Caco-2 (cell line): ENCODE results near the gene GNB5. TPM values are rescaled to one million over a fixed set of nuclear protein-coding genes. Genes with fewer than 3 reads are reported as not detected.

Source experiments
- BruUV-seq: library from RNA; stranded (reverse); fragments of 400-500 nt; replicated peaks from 2 replicates; lab custom pipeline; 2021; lab: Mats Ljungman, UMichigan
- CTCF ChIA-PET: fragments of 300-600 bp; sonication (Branson Sonifier 250); formaldehyde crosslinking; loops from one replicate; lab custom pipeline; 2022; ENCODE audit warnings: antibody characterized with exemption; lab: Charles Lee
- POLR2A ChIA-PET: fragments of 300-600 bp; sonication (Branson Sonifier 250); formaldehyde crosslinking; loops from one replicate; lab custom pipeline; 2022; ENCODE audit warnings: antibody characterized with exemption; lab: Charles Lee
- DNase-seq, 2 experiments: peaks; one replicate each; pipeline versions ENCODE4 v3.0.0 to v3.0.0-alpha.2; 2020 to 2022
- H3K27me3 ChIP-seq: replicated peaks from 2 replicates; pipeline ENCODE4 v1.6.0; 2011; ENCODE audit warnings: low read length; ENCODE audit not compliant: control insufficient read depth, insufficient read depth
- H3K36me3 ChIP-seq: 2 replicates; pipeline ENCODE4 v1.5.1; 2011; ENCODE audit warnings: low read length; ENCODE audit not compliant: control insufficient read depth, insufficient read depth
- H3K4me1 ChIP-seq: fragments of 250-450 bp; sonication (Bioruptor Pico); 2 replicates; pipeline ENCODE4 v1.5.1; 2020; ENCODE audit warnings: mild to moderate bottlenecking
- H3K4me3 ChIP-seq: 2 replicates; pipeline ENCODE4 v1.5.1; 2011; ENCODE audit warnings: low read depth, mild to moderate bottlenecking, control low read depth, low read length
- H3K9me3 ChIP-seq: fragments of 250-450 bp; sonication (Bioruptor Pico); 2 replicates; pipeline ENCODE4 v1.5.1; 2020; ENCODE audit warnings: mild to moderate bottlenecking, moderate library complexity
- H3K27ac Mint-ChIP-seq: one replicate; pipeline ENCODE4 v1.8.0; 2022; ENCODE audit warnings: mixed read lengths; ENCODE audit not compliant: unreplicated experiment
- H3K27me3 Mint-ChIP-seq: one replicate; pipeline ENCODE4 v1.8.0; 2022; ENCODE audit warnings: mixed read lengths; ENCODE audit not compliant: insufficient read depth, unreplicated experiment
- H3K36me3 Mint-ChIP-seq: one replicate; pipeline ENCODE4 v1.8.0; 2022; ENCODE audit warnings: mild to moderate bottlenecking, mixed read lengths; ENCODE audit not compliant: insufficient read depth, unreplicated experiment
- H3K4me1 Mint-ChIP-seq: one replicate; pipeline ENCODE4 v1.8.0; 2022; ENCODE audit warnings: low read depth, mixed read lengths; ENCODE audit not compliant: unreplicated experiment
- H3K4me3 Mint-ChIP-seq: one replicate; pipeline ENCODE4 v1.8.0; 2022; ENCODE audit warnings: mild to moderate bottlenecking, moderate library complexity, mixed read lengths; ENCODE audit not compliant: unreplicated experiment
- H3K9me3 Mint-ChIP-seq: one replicate; pipeline ENCODE4 v1.8.0; 2022; ENCODE audit warnings: mixed read lengths; ENCODE audit not compliant: unreplicated experiment
- intact Hi-C: fragments of 100-400 bp; cut with micrococcal nuclease; formaldehyde crosslinking; loops from one replicate; pipeline ENCODE4 v1.10.0; 2022; ENCODE audit not compliant: unreplicated experiment
- total RNA-seq: library from RNA; stranded (reverse); gene quantifications from 2 replicates; pipeline ENCODE4 v1.2.3, GENCODE V29; 2022
- TF ChIP-seq, protein P1 (sequence below), 2 experiments: fragments of 200-600 bp in 1 of 2; IDR thresholded peaks; 1 replicate in 1 of 2; 2 replicates in 1 of 2; pipeline versions ENCODE4 v1.5.1 to v1.8.0; 2011 to 2022; ENCODE audit warnings: antibody characterized with exemption in 1 of 2, control low read depth in 1 of 2, inconsistent platforms in 1 of 2, low read depth in 1 of 2, low read length in 1 of 2, mild to moderate bottlenecking in 1 of 2, moderate library complexity in 1 of 2; ENCODE audit not compliant: insufficient read depth in 1 of 2, severe bottlenecking in 1 of 2, unreplicated experiment in 1 of 2

Gene GNB5
- total RNA-seq, 1 experiment from 2014 or later, result 23.2 TPM

DNA sequence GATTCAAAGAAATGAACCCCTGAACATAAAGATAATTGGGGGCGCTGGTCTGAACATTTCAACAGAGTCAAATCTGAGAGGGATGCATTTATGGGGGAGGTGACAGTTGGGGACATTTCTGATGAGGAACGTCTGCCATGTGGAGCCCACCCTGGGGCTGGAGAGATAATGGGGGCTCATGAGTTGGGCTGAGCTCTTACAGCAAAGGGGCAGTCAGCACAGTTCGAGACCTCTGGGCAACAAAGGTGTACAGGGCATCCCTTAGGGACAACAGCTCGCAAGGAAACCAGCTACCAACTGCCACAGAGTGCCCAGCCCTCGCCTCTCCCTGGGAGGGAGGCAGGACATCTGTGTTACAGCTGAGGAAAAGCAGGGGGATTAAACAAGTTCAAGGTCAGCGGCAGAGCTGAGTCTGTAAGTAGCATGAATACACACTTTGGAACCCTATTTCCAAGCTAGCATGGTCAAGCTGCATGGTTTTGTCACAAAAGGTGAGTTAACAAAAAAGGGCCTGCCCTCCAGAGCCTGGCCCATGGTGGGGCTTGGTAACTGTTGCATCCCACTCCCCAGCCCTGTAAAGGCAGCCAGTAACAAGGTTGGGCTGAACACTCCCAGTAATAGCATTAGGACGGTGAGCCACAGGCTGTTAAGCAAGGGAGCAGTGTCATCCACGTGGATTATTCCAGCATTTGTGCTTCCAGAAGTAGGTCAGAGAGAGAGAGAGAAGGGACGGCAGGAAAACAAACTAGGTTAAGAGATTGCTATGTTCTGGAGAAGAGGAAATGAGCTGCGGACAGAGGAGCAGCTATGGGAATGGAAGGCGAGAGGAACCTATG is 4.3 kb downstream of the GNB5 start:
- ChIA-PET CTCF (interaction anchor here (0.8 kb wide), 1 partner anchor 21 kb away, joined by 5 read pairs; no protein-coding TSS in a partner anchor), POLR2A (no interaction called here)
- no peak overlapping the region for H3K4me3 Mint-ChIP-seq
- no peaks in the 10 kb centered on the region for H3K9me3 ChIP-seq
- H3K4me3 ChIP-seq, result no peak overlapping the region
- H3K9me3 Mint-ChIP-seq, result no peaks in the 10 kb centered on the region
- H3K4me1 Mint-ChIP-seq, result peaks cover 5% of the 10 kb centered on the region
- H3K27ac Mint-ChIP-seq, result no peak overlapping the region
- no peaks in the 10 kb centered on the region; the same call in 1 of the 2 replicates for H3K36me3 ChIP-seq
- no peaks in the 10 kb centered on the region for H3K36me3 Mint-ChIP-seq
- BruUV-seq, result no TSS peak
- TF ChIP-seq, protein P1, sequence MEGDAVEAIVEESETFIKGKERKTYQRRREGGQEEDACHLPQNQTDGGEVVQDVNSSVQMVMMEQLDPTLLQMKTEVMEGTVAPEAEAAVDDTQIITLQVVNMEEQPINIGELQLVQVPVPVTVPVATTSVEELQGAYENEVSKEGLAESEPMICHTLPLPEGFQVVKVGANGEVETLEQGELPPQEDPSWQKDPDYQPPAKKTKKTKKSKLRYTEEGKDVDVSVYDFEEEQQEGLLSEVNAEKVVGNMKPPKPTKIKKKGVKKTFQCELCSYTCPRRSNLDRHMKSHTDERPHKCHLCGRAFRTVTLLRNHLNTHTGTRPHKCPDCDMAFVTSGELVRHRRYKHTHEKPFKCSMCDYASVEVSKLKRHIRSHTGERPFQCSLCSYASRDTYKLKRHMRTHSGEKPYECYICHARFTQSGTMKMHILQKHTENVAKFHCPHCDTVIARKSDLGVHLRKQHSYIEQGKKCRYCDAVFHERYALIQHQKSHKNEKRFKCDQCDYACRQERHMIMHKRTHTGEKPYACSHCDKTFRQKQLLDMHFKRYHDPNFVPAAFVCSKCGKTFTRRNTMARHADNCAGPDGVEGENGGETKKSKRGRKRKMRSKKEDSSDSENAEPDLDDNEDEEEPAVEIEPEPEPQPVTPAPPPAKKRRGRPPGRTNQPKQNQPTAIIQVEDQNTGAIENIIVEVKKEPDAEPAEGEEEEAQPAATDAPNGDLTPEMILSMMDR (IDR thresholded peaks at IDR 0.05; ENCODE audit: insufficient read depth in 1 of 2, low read depth in 1 of 2, low read length in 1 of 2, severe bottlenecking in 1 of 2, unreplicated experiment in 1 of 2), result no peak
- intact Hi-C loops, result no loop called here
- no peaks in the 10 kb centered on the region for H3K27me3 Mint-ChIP-seq
- DNase-seq, result no peak
- peaks cover 8% of the 10 kb centered on the region for H3K4me1 ChIP-seq
- no peaks in the 10 kb centered on the region for H3K27me3 ChIP-seq

DNA sequence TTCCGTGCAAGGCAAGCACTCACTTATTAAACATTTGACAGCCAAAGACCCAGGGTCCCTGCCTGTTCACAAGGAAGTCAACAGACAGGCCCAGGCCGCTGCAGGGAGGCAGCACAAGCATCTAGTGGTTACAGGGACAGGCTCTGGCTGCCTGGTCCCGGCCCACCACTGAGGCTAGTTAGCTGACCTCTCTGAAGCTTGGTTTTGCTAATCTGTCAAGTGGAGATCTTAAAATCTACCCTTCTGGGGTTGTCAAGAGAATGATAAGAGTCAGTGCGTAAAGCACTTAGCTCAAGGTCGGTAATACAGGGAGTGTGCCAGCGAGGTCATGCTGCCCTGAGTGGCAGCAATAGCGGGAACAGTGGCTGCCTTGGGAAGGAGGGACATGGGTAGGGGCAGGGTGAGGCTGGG is 6.0 kb downstream of the GNB5 start:
- TF ChIP-seq, protein P1 (IDR thresholded peaks at IDR 0.05; ENCODE audit: insufficient read depth in 1 of 2, low read depth in 1 of 2, low read length in 1 of 2, severe bottlenecking in 1 of 2, unreplicated experiment in 1 of 2), result no peak
- Mint-ChIP-seq H3K27ac (peak overlapping the region; percentile 40), H3K9me3 (no peaks in the 10 kb centered on the region), H3K36me3 (no peaks in the 10 kb centered on the region), H3K4me1 (peaks cover 5% of the 10 kb centered on the region), H3K4me3 (no peak overlapping the region), H3K27me3 (no peaks in the 10 kb centered on the region)
- Histone ChIP-seq H3K4me3 (no peak overlapping the region), H3K4me1 (peaks cover 11% of the 10 kb centered on the region), H3K36me3 (no peaks in the 10 kb centered on the region), H3K27me3 (no peaks in the 10 kb centered on the region), H3K9me3 (no peaks in the 10 kb centered on the region)
- ChIA-PET CTCF (interaction anchor here (0.9 to 2.3 kb wide), 2 partner anchors 23 to 32 kb away, joined by 3 to 45 read pairs; no protein-coding TSS in a partner anchor), POLR2A (no interaction called here)
- no TSS peak for BruUV-seq
- intact Hi-C loops, result no loop called here
- no peak for DNase-seq

DNA sequence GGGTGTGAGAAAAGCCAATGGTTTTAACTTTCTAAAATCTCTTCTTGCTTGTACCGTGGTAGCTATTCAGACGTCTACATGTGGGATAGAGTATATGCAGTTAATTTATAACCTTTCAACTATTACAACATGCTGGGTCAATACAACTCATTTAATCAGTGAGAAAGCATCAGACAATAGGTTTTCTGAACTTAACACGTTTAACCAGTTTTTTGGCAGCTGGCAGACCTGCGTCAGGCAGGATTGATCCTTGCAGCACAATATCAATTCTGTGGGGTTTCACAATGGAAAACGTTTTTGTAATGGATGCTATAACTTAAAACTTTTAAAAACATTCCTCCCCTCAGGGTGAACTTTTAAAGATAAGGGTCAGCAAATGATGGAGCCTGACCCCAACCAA is 6.5 kb downstream of the GNB5 start:
- peaks cover 12% of the 10 kb centered on the region for H3K4me1 ChIP-seq
- H3K9me3 Mint-ChIP-seq, result no peaks in the 10 kb centered on the region
- no peaks in the 10 kb centered on the region for H3K27me3 ChIP-seq
- H3K36me3 ChIP-seq, result no peaks in the 10 kb centered on the region
- DNase-seq, result peak in 1 of 2 experiments; percentile 56
- H3K4me1 Mint-ChIP-seq, result peaks cover 5% of the 10 kb centered on the region
- TF ChIP-seq, protein P1 (IDR thresholded peaks at IDR 0.05; ENCODE audit: insufficient read depth in 1 of 2, low read depth in 1 of 2, low read length in 1 of 2, severe bottlenecking in 1 of 2, unreplicated experiment in 1 of 2), result no peak
- H3K27ac Mint-ChIP-seq, result peak overlapping the region; percentile 40
- no TSS peak for BruUV-seq
- no peak overlapping the region for H3K4me3 ChIP-seq
- no peaks in the 10 kb centered on the region for H3K9me3 ChIP-seq
- intact Hi-C loops, result loop anchor here (1.0 kb wide), 1 partner anchor 43 kb away; no protein-coding TSS in a partner anchor
- ChIA-PET CTCF (interaction anchor here (0.5 to 2.3 kb wide), 5 partner anchors 24 to 44 kb away, joined by 3 to 45 read pairs (median 4); no protein-coding TSS in a partner anchor), POLR2A (no interaction called here)
- H3K36me3 Mint-ChIP-seq, result no peaks in the 10 kb centered on the region
- H3K27me3 Mint-ChIP-seq, result no peaks in the 10 kb centered on the region
- no peak overlapping the region for H3K4me3 Mint-ChIP-seq
